ENCODE data around the gene IZUMO3.

DNA sequence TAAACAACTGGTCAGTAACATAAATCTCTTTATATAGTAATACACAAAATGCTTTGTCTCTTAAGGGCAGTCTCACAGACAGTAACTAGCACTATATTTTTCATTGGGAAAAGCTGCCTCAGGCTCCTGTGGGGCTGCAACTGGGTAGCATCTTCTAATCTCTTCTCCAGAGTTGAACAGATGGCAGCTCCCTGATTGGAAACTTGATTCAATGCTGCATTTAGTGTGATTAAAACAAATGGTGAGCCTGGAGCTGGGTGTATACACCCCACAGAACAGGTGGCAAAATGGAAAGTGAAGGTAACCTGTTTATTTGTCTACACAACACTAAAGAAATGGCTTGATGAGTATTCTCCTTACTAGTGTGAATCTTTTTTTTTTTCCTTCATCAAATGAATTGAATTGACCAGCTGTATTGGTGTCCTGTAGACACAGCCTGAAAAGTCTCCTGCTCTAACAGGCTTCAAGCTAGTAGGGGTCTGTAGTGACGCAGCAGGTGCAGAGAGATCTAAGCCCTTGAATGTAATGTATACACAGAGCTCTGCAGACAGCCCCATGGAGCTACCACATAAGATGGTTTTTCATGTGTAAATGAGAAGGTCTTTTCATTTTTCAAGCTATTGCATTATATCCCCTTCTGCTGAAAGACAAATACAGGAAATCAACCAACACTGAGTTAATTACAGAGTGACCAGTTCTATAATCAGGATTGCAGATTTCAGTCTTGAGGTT is 43.3 kb downstream of the IZUMO3 start:
- no peak for TF ChIP-seq EZH2 (IDR thresholded peaks at IDR 0.05; ENCODE audit: borderline replicate concordance, low read length)
- TF ChIP-seq, protein P1, sequence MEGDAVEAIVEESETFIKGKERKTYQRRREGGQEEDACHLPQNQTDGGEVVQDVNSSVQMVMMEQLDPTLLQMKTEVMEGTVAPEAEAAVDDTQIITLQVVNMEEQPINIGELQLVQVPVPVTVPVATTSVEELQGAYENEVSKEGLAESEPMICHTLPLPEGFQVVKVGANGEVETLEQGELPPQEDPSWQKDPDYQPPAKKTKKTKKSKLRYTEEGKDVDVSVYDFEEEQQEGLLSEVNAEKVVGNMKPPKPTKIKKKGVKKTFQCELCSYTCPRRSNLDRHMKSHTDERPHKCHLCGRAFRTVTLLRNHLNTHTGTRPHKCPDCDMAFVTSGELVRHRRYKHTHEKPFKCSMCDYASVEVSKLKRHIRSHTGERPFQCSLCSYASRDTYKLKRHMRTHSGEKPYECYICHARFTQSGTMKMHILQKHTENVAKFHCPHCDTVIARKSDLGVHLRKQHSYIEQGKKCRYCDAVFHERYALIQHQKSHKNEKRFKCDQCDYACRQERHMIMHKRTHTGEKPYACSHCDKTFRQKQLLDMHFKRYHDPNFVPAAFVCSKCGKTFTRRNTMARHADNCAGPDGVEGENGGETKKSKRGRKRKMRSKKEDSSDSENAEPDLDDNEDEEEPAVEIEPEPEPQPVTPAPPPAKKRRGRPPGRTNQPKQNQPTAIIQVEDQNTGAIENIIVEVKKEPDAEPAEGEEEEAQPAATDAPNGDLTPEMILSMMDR (conservative IDR thresholded peaks at IDR 0.05 in 1 of 2, IDR thresholded peaks at IDR 0.05 in 1 of 2; ENCODE audit: extremely low read depth in 1 of 2, insufficient read depth in 1 of 2, low read depth in 1 of 2, low read length in 2 of 2) = no peak

Data from mammary epithelial cell (primary cell).